Transverse colon (tissue), 4 donors: ENCODE measurements around the gene PITPNC1. TPM values are rescaled to one million over a fixed set of nuclear protein-coding genes. Genes with fewer than 3 reads are reported as not detected.
"Not testable (repeated sequence)": the region's sequence is repeated elsewhere in the genome, so short reads cannot be mapped to it uniquely, and the experiment has no call there.

Experiments
- DNase-seq: peaks from one replicate; pipeline ENCODE4 v3.0.0-alpha.2; 2019
- H3K27ac ChIP-seq, 4 donors: fragments of 200-600 bp; sonication (generic); 2 replicates each; pipeline ENCODE4 v1.5.1; 2016 to 2018; ENCODE audit warnings: inconsistent platforms in 4 of 4
- H3K27me3 ChIP-seq: fragments of 200-600 bp; sonication (generic); 2 replicates; pipeline ENCODE4 v1.5.1; 2017; ENCODE audit warnings: inconsistent platforms
- H3K36me3 ChIP-seq, 4 donors: fragments of 200-600 bp; sonication (generic); 2 replicates each; pipeline ENCODE4 v1.5.1; 2017 to 2019; ENCODE audit warnings: inconsistent platforms in 4 of 4
- H3K4me1 ChIP-seq, 4 donors: fragments of 200-600 bp; sonication (generic); 2 replicates each; pipeline ENCODE4 v1.5.1; 2017 to 2020; ENCODE audit warnings: inconsistent platforms in 4 of 4
- H3K4me3 ChIP-seq, 4 donors: fragments of 200-600 bp; sonication (generic); 1 replicate in 1 of 4; 2 replicates in 3 of 4; pipeline versions ENCODE4 v1.5.1 to v1.6.1; 2017 to 2019; ENCODE audit warnings: inconsistent platforms in 4 of 4
- H3K9me3 ChIP-seq, 2 donors: fragments of 200-600 bp; sonication (generic); 2 replicates each; pipeline ENCODE4 v1.5.1; 2017 to 2019; ENCODE audit warnings: inconsistent platforms in 2 of 2
- EP300 ChIP-seq: sonication (generic); formaldehyde crosslinking; IDR thresholded peaks from one replicate; pipeline ENCODE4 v1.6.1; 2017; ENCODE audit warnings: antibody characterized with exemption, low read depth
- POLR2A ChIP-seq: fragments of 450-650 bp; IDR thresholded peaks from one replicate; pipeline ENCODE4 v1.6.1; 2016; ENCODE audit warnings: antibody characterized with exemption, mild to moderate bottlenecking, moderate library complexity
- POLR2AphosphoS5 ChIP-seq, 3 donors: sonication (generic); formaldehyde crosslinking; IDR thresholded peaks; one replicate each; pipeline ENCODE4 v1.6.1; 2016; ENCODE audit warnings: antibody characterized with exemption in 3 of 3
- WGBS, 2 donors: methylation state at CpG; one replicate each; pipeline ENCODE4 v1.1.5; 2018; ENCODE audit warnings: low coverage in 1 of 2; 5-methylcytosine and 5-hydroxymethylcytosine counted together
- in situ Hi-C, 4 donors: fragments of 200-750 bp; cut with MboI; loops; one replicate each; pipeline versions ENCODE4 v1.15.0 to v1.15.1; 2017; ENCODE audit warnings: low sequenced_read_pairs in 3 of 4, low pct_ligation_motif_present in 1 of 4, low pct_unique_long_range_greater_than_20kb in 1 of 4
- intact Hi-C: fragments of 100-400 bp; cut with DNase I; formaldehyde crosslinking; loops from one replicate; pipeline ENCODE4 v1.15.1; 2023; ENCODE audit warnings: low total_unique reads
- total RNA-seq, 4 donors: library from RNA; depleted of rRNA; stranded (reverse); fragments of >200 nt; gene quantifications; one replicate each; pipeline ENCODE4 v1.1.0, GENCODE V29; 2016
- TF ChIP-seq, protein P1 (sequence below), 5 experiments: fragments of 200-600 bp in 3 of 5; fragments of 450-650 bp in 2 of 5; sonication (generic) in 3 of 5; IDR thresholded peaks; 1 replicate in 2 of 5; 2 replicates in 3 of 5; pipeline ENCODE4 v1.5.1; 2016 to 2017; ENCODE audit warnings: antibody characterized with exemption in 5 of 5, inconsistent platforms in 3 of 5, mild to moderate bottlenecking in 2 of 5, moderate library complexity in 1 of 5

The PITPNC1 gene
- total RNA-seq, 4 donors from 2014 or later: 1.6 to 10.3 (median 4.0) TPM

- WGBS, 2 donors: 89 to 96% methylated on average over 3 to 4 of the region's 4 CpGs
- H3K36me3 ChIP-seq: no peaks in the 10 kb centered on the region
- no peaks in the 10 kb centered on the region for H3K27me3 ChIP-seq
- in situ Hi-C loops: no loop called here
- no peak for DNase-seq
- H3K4me1 ChIP-seq: no peaks in the 10 kb centered on the region
- no peak for TF ChIP-seq POLR2A
- TF ChIP-seq, protein P1, sequence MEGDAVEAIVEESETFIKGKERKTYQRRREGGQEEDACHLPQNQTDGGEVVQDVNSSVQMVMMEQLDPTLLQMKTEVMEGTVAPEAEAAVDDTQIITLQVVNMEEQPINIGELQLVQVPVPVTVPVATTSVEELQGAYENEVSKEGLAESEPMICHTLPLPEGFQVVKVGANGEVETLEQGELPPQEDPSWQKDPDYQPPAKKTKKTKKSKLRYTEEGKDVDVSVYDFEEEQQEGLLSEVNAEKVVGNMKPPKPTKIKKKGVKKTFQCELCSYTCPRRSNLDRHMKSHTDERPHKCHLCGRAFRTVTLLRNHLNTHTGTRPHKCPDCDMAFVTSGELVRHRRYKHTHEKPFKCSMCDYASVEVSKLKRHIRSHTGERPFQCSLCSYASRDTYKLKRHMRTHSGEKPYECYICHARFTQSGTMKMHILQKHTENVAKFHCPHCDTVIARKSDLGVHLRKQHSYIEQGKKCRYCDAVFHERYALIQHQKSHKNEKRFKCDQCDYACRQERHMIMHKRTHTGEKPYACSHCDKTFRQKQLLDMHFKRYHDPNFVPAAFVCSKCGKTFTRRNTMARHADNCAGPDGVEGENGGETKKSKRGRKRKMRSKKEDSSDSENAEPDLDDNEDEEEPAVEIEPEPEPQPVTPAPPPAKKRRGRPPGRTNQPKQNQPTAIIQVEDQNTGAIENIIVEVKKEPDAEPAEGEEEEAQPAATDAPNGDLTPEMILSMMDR (IDR thresholded peaks at IDR 0.05): no peak
- intact Hi-C loops: no loop called here
- H3K4me3 ChIP-seq: no peak overlapping the region
- no peak overlapping the region for H3K27ac ChIP-seq
- no peaks in the 10 kb centered on the region for H3K9me3 ChIP-seq
Observed at GRCh38 chr17:67625971-67626370, 248.9 kb downstream of the PITPNC1 start.

DNA sequence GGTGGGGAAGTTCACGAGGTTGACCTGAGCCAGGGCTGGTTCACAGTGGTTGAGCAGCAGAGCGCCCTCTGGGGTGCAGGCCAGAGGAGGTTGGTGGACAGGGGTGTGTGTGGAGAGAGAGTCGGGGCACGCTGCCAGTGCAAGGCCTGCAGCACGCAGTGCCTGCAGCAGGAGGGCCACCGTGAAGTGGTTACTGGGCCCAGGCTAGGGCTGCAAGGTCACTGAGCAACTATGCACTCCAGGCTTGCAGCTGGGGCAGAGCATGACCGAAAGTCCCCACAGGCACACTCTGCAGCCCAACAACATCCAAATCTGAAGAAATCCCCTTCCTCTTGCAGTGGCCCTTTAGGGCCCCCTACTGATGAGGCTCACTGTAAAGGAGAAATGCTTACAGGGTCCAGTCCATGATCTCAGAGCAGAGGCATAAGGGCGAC, 251.5 kb downstream of the PITPNC1 start:
- in situ Hi-C loops: no loop called here
- no peak for DNase-seq
- no peak for TF ChIP-seq POLR2AphosphoS5 (IDR thresholded peaks at IDR 0.05)
- no peak for TF ChIP-seq EP300
- TF ChIP-seq, protein P1 (IDR thresholded peaks at IDR 0.05): no peak
- no peak for TF ChIP-seq POLR2A
- Histone ChIP-seq H3K9me3 (no peaks in the 10 kb centered on the region), H3K4me1 (no peaks in the 10 kb centered on the region), H3K4me3 (no peak overlapping the region), H3K27ac (no peak overlapping the region), H3K36me3 (no peaks in the 10 kb centered on the region), H3K27me3 (no peaks in the 10 kb centered on the region)
- WGBS, 2 donors: 78 to 100% methylated on average over 2 to 7 of the region's 8 CpGs
- intact Hi-C loops: no loop called here

GRCh38 chr17:67629971-67630320, 252.9 kb downstream of the PITPNC1 start:
- DNase-seq: no peak
- no peak overlapping the region for H3K4me3 ChIP-seq
- intact Hi-C loops: no loop called here
- H3K36me3 ChIP-seq: no peaks in the 10 kb centered on the region
- H3K9me3 ChIP-seq: no peaks in the 10 kb centered on the region
- H3K4me1 ChIP-seq: no peaks in the 10 kb centered on the region
- TF ChIP-seq, protein P1 (IDR thresholded peaks at IDR 0.05): peak in 1 of 5 experiments; percentile 20
- TF ChIP-seq POLR2AphosphoS5 (IDR thresholded peaks at IDR 0.05): no peak
- H3K27ac ChIP-seq: no peak overlapping the region
- 49 to 100% methylated on average over 1 to 4 of the region's 4 CpGs for WGBS, 2 donors
- in situ Hi-C loops: no loop called here
- no peaks in the 10 kb centered on the region for H3K27me3 ChIP-seq

GRCh38 chr17:67630836-67631235, 253.8 kb downstream of the PITPNC1 start:
- H3K27ac ChIP-seq, H3K27me3 ChIP-seq, H3K4me3 ChIP-seq, H3K9me3 ChIP-seq, intact Hi-C loops, H3K4me1 ChIP-seq, DNase-seq, in situ Hi-C loops, H3K36me3 ChIP-seq: not testable (repeated sequence)
- 90 to 94% methylated on average over 7 of the region's 7 CpGs for WGBS, 2 donors

DNA sequence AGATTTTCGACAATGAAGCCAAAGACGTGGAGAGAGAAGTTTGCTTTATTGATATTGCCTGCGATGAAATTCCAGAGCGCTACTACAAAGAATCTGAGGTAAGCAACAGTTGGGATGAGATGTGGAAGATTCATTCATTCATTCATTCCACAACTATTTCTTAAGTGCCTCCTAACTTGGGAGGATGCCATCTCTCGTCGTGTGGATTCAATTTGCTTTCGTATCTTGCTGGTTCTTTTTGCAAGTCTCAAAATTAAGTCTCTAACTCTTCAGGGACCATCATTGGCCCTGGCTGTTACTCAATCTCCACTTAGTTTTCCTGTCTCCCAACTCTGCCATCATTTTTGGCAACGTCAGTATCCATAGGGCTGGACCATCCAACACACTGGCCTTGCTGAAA, 255.1 kb downstream of the PITPNC1 start:
- no peaks in the 10 kb centered on the region for H3K4me1 ChIP-seq
- H3K9me3 ChIP-seq: no peaks in the 10 kb centered on the region
- TF ChIP-seq EP300: no peak
- TF ChIP-seq, protein P1 (IDR thresholded peaks at IDR 0.05): no peak
- TF ChIP-seq POLR2AphosphoS5 (IDR thresholded peaks at IDR 0.05): no peak
- no peak for TF ChIP-seq POLR2A
- no peak overlapping the region for H3K4me3 ChIP-seq
- intact Hi-C loops (no loop called here), in situ Hi-C loops (no loop called here)
- no peak for DNase-seq
- H3K36me3 ChIP-seq: no peaks in the 10 kb centered on the region
- H3K27me3 ChIP-seq: no peaks in the 10 kb centered on the region
- WGBS, 2 donors: 95 to 98% methylated on average over 7 to 8 of the region's 8 CpGs
- no peak overlapping the region for H3K27ac ChIP-seq
